CD14-positive monocyte (primary cell): ENCODE data around the gene GAR1. TPM values are rescaled to one million over a fixed set of nuclear protein-coding genes. Genes with fewer than 3 reads are reported as not detected.

Experiments
- DNase-seq, 3 donors: peaks; one replicate each; pipeline ENCODE4 v3.0.0-alpha.2; 2011 to 2022
- H2AFZ ChIP-seq: 2 replicates; pipeline ENCODE4 v1.6.0; 2012; ENCODE audit warnings: mild to moderate bottlenecking, low read depth, low read length, inconsistent platforms; ENCODE audit not compliant: insufficient read depth, poor library complexity, severe bottlenecking
- H3K27ac ChIP-seq, 2 donors: 1 replicate in 1 of 2; 2 replicates in 1 of 2; pipeline ENCODE4 v1.5.1; 2012 to 2013; ENCODE audit warnings: low read length in 2 of 2, control low read depth in 1 of 2, inconsistent platforms in 1 of 2, low read depth in 1 of 2, mild to moderate bottlenecking in 1 of 2
- H3K27me3 ChIP-seq, 2 donors: one replicate each; pipeline versions ENCODE4 v1.6.0 to v1.6.1; 2011 to 2013; ENCODE audit warnings: low read length in 2 of 2; ENCODE audit not compliant: control insufficient read depth in 2 of 2, insufficient read depth in 2 of 2
- H3K36me3 ChIP-seq, 2 donors: replicated peaks in 1 of 2; 1 replicate in 1 of 2; 2 replicates in 1 of 2; pipeline versions ENCODE4 v1.5.1 to v1.6.1; 2012 to 2013; ENCODE audit warnings: low read length in 2 of 2, control low read depth in 1 of 2, inconsistent platforms in 1 of 2, mild to moderate bottlenecking in 1 of 2; ENCODE audit not compliant: insufficient read depth in 2 of 2, control insufficient read depth in 1 of 2
- H3K4me1 ChIP-seq, 2 donors: 1 replicate in 1 of 2; 2 replicates in 1 of 2; pipeline versions ENCODE4 v1.5.1 to v1.6.1; 2012 to 2013; ENCODE audit warnings: low read length in 2 of 2, control low read depth in 1 of 2, inconsistent platforms in 1 of 2, mild to moderate bottlenecking in 1 of 2, moderate library complexity in 1 of 2; ENCODE audit not compliant: insufficient read depth in 2 of 2, control insufficient read depth in 1 of 2
- H3K4me2 ChIP-seq: replicated peaks from 2 replicates; pipeline ENCODE3; 2012; ENCODE audit warnings: low read length, moderate library complexity, mild to moderate bottlenecking; ENCODE audit not compliant: poor library complexity, severe bottlenecking; ENCODE audit errors: extremely low read depth
- H3K4me3 ChIP-seq, 3 experiments: fragments of 200-600 bp in 1 of 3; sonication (generic) in 1 of 3; replicated peaks in 1 of 3; 1 replicate in 2 of 3; 2 replicates in 1 of 3; pipeline ENCODE4 v1.5.1; 2011 to 2013; ENCODE audit warnings: low read length in 3 of 3, mild to moderate bottlenecking in 3 of 3, control low read depth in 2 of 3, low read depth in 2 of 3, inconsistent platforms in 1 of 3, moderate library complexity in 1 of 3
- H3K79me2 ChIP-seq: 2 replicates; pipeline ENCODE4 v1.6.0; 2012; ENCODE audit warnings: mild to moderate bottlenecking, control low read depth, inconsistent platforms, low read length, moderate library complexity; ENCODE audit not compliant: insufficient read depth
- H3K9ac ChIP-seq: 2 replicates; pipeline ENCODE4 v1.6.0; 2017; ENCODE audit warnings: low read length, mild to moderate bottlenecking; ENCODE audit not compliant: insufficient read depth, poor library complexity, severe bottlenecking
- H3K9me3 ChIP-seq, 2 donors: replicated peaks in 1 of 2; 1 replicate in 1 of 2; 2 replicates in 1 of 2; pipeline versions ENCODE4 v1.5.1 to v1.6.1; 2012 to 2013; ENCODE audit warnings: low read length in 2 of 2, control low read depth in 1 of 2; ENCODE audit not compliant: control insufficient read depth in 1 of 2, insufficient read depth in 1 of 2
- H4K20me1 ChIP-seq: 2 replicates; pipeline ENCODE4 v1.6.0; 2012; ENCODE audit warnings: mild to moderate bottlenecking, low read length, control low read depth, moderate library complexity; ENCODE audit not compliant: insufficient read depth
- H3K27ac Mint-ChIP-seq, 7 donors: one replicate each; pipeline ENCODE4 v1.8.0; 2020; ENCODE audit warnings: mild to moderate bottlenecking in 7 of 7, mixed read lengths in 7 of 7, moderate library complexity in 6 of 7, inconsistent platforms in 2 of 7
- H3K27me3 Mint-ChIP-seq, 3 donors: one replicate each; pipeline ENCODE4 v1.8.0; 2021 to 2022; ENCODE audit warnings: low read depth in 3 of 3, mild to moderate bottlenecking in 3 of 3, mixed read lengths in 3 of 3, moderate library complexity in 3 of 3, inconsistent platforms in 1 of 3
- H3K36me3 Mint-ChIP-seq, 2 donors: one replicate each; pipeline ENCODE4 v1.8.0; 2020; ENCODE audit warnings: mixed read lengths in 2 of 2, inconsistent platforms in 1 of 2, mild to moderate bottlenecking in 1 of 2
- H3K4me1 Mint-ChIP-seq: one replicate; pipeline ENCODE4 v1.8.0; 2020; ENCODE audit warnings: mild to moderate bottlenecking, mixed read lengths
- H3K4me3 Mint-ChIP-seq, 2 donors: one replicate each; pipeline ENCODE4 v1.8.0; 2020; ENCODE audit warnings: mild to moderate bottlenecking in 2 of 2, mixed read lengths in 2 of 2, moderate library complexity in 1 of 2
- H3K9me3 Mint-ChIP-seq, 7 donors: one replicate each; pipeline ENCODE4 v1.8.0; 2020 to 2022; ENCODE audit warnings: mixed read lengths in 7 of 7, mild to moderate bottlenecking in 6 of 7, moderate library complexity in 6 of 7, inconsistent platforms in 2 of 7
- CTCF ChIP-seq: fragments of 200-600 bp; IDR thresholded peaks from one replicate; pipeline ENCODE4 v1.8.0; 2022; ENCODE audit warnings: antibody characterized with exemption, mild to moderate bottlenecking
- WGBS: methylation state at CpG from one replicate; pipeline ENCODE4 v1.1.5; 2013; ENCODE audit warnings: missing lambda C conversion rate; ENCODE audit not compliant: insufficient coverage; 5-methylcytosine and 5-hydroxymethylcytosine counted together
- intact Hi-C, 2 donors: fragments of 100-400 bp; cut with micrococcal nuclease; formaldehyde crosslinking; loops; one replicate each; pipeline versions ENCODE4 v1.15.0 to v1.15.1; 2023
- polyA plus RNA-seq, 3 donors: library from polyadenylated mRNA; depleted of rRNA in 1 of 3; unstranded in 2 of 3; stranded (reverse) in 1 of 3; fragments of 300-500 nt in 2 of 3; fragments of >200 nt in 1 of 3; fragmentation: Illumina TruSeq in 2 of 3; gene quantifications; 1 replicate in 2 of 3; 2 replicates in 1 of 3; pipeline ENCODE4 v1.2.3, GENCODE V29; 2012 to 2021

GAR1 gene
- polyA plus RNA-seq, 3 donors: 4.3 to 8.7 (median 4.7) TPM

DNA sequence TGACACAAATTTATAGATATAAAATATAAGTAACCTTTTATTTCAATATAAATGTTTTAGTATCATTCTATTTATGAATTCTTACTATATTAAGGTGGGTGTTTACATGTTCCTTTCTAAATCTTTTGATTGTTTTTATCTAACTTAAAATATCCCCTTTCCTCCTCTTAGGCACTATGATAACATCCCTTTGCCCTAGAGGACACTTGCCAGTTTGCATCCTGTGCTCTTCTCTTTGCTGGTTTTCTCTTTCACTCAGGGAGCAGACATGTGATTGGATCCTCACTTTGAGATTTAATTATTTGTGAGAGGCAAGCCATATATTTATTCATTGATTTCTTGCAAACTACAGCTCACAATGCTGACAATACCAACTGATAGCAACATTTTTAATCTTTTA lies 48.6 kb downstream of the GAR1 start:
- TF ChIP-seq CTCF: no peak
- no peak overlapping the region for H3K27ac Mint-ChIP-seq
- Histone ChIP-seq H3K4me2 (no peak overlapping the region), H4K20me1 (no peaks in the 10 kb centered on the region), H3K27ac (no peak overlapping the region), H3K9ac (no peak overlapping the region), H3K4me1 (no peaks in the 10 kb centered on the region), H3K4me3 (no peak overlapping the region), H2AFZ (no peak overlapping the region), H3K36me3 (no peaks in the 10 kb centered on the region), H3K27me3 (no peaks in the 10 kb centered on the region), H3K9me3 (peaks cover 7 to 18% of the 10 kb centered on the region in 2 donors), H3K79me2 (no peaks in the 10 kb centered on the region)
- no peaks in the 10 kb centered on the region for H3K4me1 Mint-ChIP-seq
- intact Hi-C loops: no loop called here
- H3K4me3 Mint-ChIP-seq: no peak overlapping the region
- H3K27me3 Mint-ChIP-seq: no peaks in the 10 kb centered on the region
- DNase-seq: no peak
- H3K36me3 Mint-ChIP-seq: no peaks in the 10 kb centered on the region
- peaks cover 4 to 12% (median 10%) of the 10 kb centered on the region in 7 donors for H3K9me3 Mint-ChIP-seq

DNA sequence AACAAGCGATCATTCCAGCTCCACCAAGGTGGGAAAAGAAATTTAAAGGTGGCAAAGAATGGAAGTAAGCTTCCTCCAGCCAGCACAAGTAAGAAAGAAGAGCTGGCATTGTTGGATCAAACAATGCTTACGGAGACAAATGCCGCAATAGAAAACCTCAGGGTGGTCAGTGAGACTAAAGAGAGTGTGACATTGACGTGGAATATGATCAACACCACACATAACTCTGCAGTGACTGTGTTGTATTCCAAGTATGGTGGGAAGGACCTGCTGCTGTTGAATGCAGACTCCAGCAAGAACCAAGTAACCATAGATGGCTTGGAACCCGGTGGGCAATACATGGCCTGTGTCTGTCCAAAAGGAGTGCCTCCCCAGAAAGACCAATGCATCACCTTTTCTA lies 54.5 kb downstream of the GAR1 start:
- no peaks in the 10 kb centered on the region for H3K79me2 ChIP-seq
- H3K4me3 Mint-ChIP-seq: no peak overlapping the region
- no peak overlapping the region for H3K9ac ChIP-seq
- H3K36me3 Mint-ChIP-seq: no peaks in the 10 kb centered on the region
- H4K20me1 ChIP-seq: no peaks in the 10 kb centered on the region
- no peaks in the 10 kb centered on the region for H3K27me3 Mint-ChIP-seq
- H3K27ac Mint-ChIP-seq: no peak overlapping the region
- H2AFZ ChIP-seq: no peak overlapping the region
- TF ChIP-seq CTCF: no peak
- H3K9me3 ChIP-seq: no peaks in the 10 kb centered on the region
- no peaks in the 10 kb centered on the region for H3K4me1 Mint-ChIP-seq
- intact Hi-C loops: no loop called here
- no peaks in the 10 kb centered on the region for H3K4me1 ChIP-seq
- H3K9me3 Mint-ChIP-seq: peaks cover 0 to 3% (median under 1%) of the 10 kb centered on the region in 7 donors
- no peaks in the 10 kb centered on the region for H3K27me3 ChIP-seq
- WGBS: no CpG with 5 or more reads among the region's 5 CpGs
- no peak overlapping the region for H3K4me3 ChIP-seq
- H3K27ac ChIP-seq: no peak overlapping the region
- no peak for DNase-seq
- no peaks in the 10 kb centered on the region for H3K36me3 ChIP-seq
- H3K4me2 ChIP-seq: no peak overlapping the region
